Measurements from ENCODE around the gene ARF3.
"Not testable (repeated sequence)": the region's sequence is repeated elsewhere in the genome, so short reads cannot be mapped to it uniquely, and the experiment has no call there.

ARF3 gene

GRCh38 chr12:48925304-48926011 is 31.8 kb downstream of the ARF3 start, which contains the start of gene FKBP11:
Gene FKBP11 (minus strand): TSS chr12:48925492. CDS start chr12:48925428, 64 bp downstream.
- DNase-seq, result peak; percentile 74

GRCh38 chr12:48924617-48925303 is 32.5 kb downstream of the ARF3 start:
- DNase-seq, result peak; percentile 85

- no peak for DNase-seq
Measured at GRCh38 chr12:48923117-48923516, 34.2 kb downstream of the ARF3 start.

- DNase-seq, result no peak
Measured at GRCh38 chr12:48917857-48918537, 39.3 kb downstream of the ARF3 start.

GRCh38 chr12:48910196-48910595 is 47.1 kb downstream of the ARF3 start:
- no peak for DNase-seq

- DNase-seq, result not testable (repeated sequence)
Measured at GRCh38 chr12:48909698-48910097, 47.6 kb downstream of the ARF3 start.

- DNase-seq, result no peak
Measured at GRCh38 chr12:48907245-48907644, 50.0 kb downstream of the ARF3 start.

GRCh38 chr12:48903982-48904411 is 53.3 kb downstream of the ARF3 start:
- DNase-seq, result peak; percentile 89

- no peak for DNase-seq
Measured at GRCh38 chr12:48903363-48903981, 53.8 kb downstream of the ARF3 start.

- no peak for DNase-seq
Measured at GRCh38 chr12:48901278-48901677, 56.0 kb downstream of the ARF3 start.

- DNase-seq, result no peak
Measured at GRCh38 chr12:48899651-48900050, 57.6 kb downstream of the ARF3 start.

- no peak for DNase-seq
Measured at GRCh38 chr12:48894271-48894670, 63.0 kb downstream of the ARF3 start.

- peak; percentile 89 for DNase-seq
Measured at GRCh38 chr12:48890657-48891418, 66.4 kb downstream of the ARF3 start.

GRCh38 chr12:48889679-48890078 is 67.6 kb downstream of the ARF3 start:
- DNase-seq, result no peak
